GM12872 (cell line): ENCODE results near the gene PDE4D.

ENCODE experiments used
- TF ChIP-seq, protein P1 (sequence below): IDR thresholded peaks from 3 replicates; pipeline ENCODE4 v1.5.1; 2011; ENCODE audit warnings: low read depth, mild to moderate bottlenecking, low read length, moderate library complexity; ENCODE audit not compliant: insufficient read depth

PDE4D gene

DNA sequence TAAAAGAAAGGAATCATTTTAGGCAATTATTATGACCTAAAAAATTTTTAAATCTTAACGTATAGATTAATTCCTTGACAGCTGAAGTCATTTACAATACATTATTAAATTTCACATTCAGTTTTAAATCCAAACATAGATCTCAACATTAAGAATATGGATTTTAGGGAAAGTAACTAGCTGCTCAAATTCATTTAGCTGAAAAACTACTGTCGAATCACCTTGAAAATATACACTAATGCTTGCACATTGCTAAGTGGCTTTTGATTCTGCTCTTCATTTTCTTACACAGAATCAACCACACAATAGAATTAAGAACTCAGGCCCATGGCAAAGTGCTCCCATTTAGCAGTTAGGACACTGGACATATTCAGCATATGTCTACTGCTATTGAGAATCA lies 856.5 kb downstream of the PDE4D start:
- TF ChIP-seq, protein P1, sequence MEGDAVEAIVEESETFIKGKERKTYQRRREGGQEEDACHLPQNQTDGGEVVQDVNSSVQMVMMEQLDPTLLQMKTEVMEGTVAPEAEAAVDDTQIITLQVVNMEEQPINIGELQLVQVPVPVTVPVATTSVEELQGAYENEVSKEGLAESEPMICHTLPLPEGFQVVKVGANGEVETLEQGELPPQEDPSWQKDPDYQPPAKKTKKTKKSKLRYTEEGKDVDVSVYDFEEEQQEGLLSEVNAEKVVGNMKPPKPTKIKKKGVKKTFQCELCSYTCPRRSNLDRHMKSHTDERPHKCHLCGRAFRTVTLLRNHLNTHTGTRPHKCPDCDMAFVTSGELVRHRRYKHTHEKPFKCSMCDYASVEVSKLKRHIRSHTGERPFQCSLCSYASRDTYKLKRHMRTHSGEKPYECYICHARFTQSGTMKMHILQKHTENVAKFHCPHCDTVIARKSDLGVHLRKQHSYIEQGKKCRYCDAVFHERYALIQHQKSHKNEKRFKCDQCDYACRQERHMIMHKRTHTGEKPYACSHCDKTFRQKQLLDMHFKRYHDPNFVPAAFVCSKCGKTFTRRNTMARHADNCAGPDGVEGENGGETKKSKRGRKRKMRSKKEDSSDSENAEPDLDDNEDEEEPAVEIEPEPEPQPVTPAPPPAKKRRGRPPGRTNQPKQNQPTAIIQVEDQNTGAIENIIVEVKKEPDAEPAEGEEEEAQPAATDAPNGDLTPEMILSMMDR: no peak

DNA sequence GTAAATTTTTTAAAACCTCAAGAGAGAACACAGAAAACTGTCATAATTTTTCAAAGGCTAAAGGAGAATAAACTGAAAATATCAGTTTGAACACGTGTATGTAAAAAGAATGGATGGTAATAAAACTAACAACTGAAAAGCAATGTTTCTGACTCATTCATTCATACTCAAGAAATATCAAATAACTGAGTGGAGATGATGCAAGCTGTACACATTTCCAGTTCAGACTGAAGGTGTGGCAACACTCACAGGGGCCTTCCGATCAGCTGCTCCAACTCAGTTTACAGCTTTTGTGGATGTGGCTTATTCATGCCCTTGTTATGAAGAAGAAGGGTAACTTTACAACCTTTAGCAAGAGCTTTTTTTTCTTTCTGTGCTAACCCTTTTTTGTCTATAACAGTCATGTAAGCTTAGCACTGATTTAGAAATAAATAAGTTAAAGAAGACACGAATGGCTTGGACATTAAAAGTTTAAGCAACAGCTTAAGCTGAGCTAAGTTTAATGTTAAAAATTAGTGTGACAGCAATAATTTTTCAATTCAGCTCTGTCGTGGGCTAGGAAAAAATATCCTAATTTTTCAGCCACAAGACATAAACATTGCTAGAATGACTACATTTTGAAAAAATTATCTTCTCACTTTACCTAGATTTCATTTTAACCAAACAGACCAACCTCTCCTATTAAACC lies 857.1 kb downstream of the PDE4D start:
- TF ChIP-seq, protein P1: no peak

DNA sequence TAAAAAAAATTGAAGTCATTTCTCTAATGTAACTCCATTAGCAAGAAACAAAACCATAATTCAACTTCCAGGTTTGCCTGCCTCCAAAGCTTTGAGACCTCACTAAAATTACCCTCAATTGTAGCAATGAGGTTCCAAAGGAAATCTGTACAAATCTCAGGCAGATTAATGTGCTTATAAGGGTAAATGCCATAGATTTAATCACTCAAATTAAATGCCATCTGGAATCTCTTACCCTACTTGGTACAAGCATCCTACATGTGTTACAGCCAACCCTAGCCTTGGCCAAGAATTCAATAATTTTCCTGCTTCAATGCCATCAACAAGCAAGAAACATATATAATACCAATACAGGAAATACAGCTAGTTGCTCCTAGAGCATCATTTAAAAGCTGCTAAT lies 857.8 kb downstream of the PDE4D start:
- TF ChIP-seq, protein P1: no peak

DNA sequence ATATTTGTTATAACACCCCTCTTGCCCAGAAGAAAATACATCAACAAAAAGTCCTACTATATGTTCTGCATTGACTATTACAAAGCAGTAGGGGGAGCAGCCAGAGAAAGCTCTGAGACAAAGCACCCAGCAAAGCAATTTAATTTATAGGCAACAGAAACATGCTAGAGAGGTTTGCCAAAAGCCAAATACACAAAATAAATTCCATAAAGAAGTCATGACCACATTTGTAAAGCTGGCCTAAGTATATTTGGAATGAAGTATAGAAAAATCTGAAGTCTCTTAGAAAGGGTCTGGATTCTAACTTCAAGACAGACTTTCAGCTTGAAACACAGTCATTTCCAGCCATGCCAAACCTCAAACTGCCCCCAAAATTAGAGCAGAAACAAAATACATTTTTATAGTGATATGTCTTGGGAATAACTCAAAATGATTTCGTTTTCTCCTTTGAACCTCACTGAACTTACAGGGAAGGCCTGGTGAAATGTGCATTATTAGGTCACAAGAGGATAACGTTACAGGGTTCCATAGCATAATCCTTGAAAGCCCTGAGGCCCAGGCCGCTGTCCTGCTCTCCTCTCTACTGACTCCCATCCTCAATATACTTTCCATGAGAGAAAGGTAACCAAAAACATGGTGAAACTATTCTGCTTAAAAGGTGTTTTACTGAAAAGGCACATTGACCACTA lies 858.9 kb downstream of the PDE4D start:
- TF ChIP-seq, protein P1: peak; percentile 48; the same call in 2 of the 3 replicates

DNA sequence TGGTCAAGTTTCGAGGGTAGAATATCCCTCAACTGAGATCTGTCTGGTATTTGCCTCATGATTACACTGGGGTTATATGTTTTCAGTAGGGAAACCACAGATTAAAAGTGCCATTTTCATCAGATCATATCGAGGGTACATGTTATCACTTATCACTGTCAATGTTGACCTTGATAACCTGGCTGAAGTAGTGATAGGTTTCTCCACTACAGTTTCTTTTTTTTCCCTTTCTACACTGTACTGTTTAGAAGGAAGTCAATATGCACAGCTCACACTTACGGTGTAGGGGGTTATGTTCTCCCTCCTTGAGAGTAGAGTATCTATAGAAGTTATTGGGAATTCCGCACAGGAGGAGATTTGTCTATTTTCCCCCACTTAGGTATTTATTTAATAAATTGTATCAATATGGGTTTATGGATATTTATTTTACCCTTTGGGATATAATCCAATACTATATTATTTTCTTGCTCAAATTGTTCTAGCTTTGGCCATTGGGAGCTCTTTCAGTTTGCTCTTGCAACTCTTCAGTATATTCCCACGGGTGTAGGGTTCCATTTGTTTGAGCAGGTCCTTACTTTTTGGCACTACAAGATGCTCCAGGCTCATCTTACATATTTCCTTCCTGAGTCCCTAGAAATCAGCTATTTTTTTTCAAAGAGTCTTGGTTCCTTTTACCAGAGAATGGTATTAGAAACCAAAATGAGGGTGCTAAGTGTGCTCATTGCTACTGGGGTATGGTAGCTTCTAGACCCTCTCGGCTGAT lies 866.2 kb downstream of the PDE4D start:
- TF ChIP-seq, protein P1: no peak

DNA sequence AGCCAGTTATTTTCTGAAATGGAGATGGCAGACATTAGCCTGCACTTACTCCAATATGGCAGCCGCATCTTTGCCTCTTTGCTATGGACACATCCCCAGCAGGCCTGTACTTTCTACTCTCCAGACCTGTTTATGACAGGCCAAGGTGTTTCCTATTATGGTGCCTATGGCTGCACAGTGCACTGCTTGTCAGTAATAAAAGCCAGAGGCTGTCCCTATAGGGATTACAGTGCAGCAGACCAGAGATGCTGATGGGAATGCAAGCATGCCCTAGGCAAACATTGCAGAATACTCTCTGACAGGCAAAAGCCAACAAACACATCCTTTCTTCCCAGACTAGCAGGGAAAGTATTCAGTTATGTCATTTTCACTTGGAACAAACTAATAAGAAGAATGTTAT lies 867.8 kb downstream of the PDE4D start:
- TF ChIP-seq, protein P1: no peak

DNA sequence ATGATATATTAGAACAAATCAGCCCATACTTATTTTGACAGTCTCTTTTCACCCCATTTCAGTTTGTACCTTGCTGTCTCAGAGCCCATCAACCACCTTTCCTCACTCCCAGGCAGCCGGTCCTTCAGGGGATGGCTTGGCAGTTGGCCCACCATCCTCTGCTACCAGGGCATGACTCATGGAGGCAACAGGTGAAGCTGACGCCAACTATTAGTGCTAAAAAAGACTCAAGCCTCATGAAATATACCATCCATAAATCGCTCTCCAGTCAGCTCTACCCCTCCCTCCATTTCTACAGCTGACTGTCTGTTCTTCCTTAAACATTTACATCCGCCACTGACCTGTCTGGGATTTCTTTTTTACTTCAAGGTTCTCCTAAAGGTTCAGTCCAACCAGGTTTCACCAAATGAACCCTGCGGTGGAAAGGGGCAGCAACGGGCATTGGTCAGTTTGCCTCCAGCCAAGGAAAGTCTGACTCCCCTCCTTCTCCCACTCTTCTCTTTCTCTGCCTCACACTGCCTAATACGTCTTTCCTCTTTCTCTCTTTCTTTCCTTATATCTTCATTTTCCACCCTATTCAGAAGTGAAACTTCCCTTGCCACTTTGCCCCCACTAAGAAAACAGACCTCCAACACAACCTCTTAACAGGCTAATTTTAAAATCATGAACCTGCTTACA lies 871.5 kb downstream of the PDE4D start:
- TF ChIP-seq, protein P1: no peak
